K562 treated with DMSO at 1 percent for 24 hours (cell line): Measurements from ENCODE around the gene NAP1L4. TPM values are rescaled to one million over a fixed set of nuclear protein-coding genes. Genes with fewer than 3 reads are reported as not detected.

Experiments used
- total RNA-seq: library from RNA; unstranded; fragments of 300-600 nt; gene quantifications from 2 replicates; pipeline ENCODE4 v1.2.3, GENCODE V29; 2022; ENCODE audit warnings: low read depth; ENCODE audit not compliant: insufficient read depth

NAP1L4 gene, protein sequence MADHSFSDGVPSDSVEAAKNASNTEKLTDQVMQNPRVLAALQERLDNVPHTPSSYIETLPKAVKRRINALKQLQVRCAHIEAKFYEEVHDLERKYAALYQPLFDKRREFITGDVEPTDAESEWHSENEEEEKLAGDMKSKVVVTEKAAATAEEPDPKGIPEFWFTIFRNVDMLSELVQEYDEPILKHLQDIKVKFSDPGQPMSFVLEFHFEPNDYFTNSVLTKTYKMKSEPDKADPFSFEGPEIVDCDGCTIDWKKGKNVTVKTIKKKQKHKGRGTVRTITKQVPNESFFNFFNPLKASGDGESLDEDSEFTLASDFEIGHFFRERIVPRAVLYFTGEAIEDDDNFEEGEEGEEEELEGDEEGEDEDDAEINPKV
- total RNA-seq: 107 and 120 TPM in 2 replicates

DNA sequence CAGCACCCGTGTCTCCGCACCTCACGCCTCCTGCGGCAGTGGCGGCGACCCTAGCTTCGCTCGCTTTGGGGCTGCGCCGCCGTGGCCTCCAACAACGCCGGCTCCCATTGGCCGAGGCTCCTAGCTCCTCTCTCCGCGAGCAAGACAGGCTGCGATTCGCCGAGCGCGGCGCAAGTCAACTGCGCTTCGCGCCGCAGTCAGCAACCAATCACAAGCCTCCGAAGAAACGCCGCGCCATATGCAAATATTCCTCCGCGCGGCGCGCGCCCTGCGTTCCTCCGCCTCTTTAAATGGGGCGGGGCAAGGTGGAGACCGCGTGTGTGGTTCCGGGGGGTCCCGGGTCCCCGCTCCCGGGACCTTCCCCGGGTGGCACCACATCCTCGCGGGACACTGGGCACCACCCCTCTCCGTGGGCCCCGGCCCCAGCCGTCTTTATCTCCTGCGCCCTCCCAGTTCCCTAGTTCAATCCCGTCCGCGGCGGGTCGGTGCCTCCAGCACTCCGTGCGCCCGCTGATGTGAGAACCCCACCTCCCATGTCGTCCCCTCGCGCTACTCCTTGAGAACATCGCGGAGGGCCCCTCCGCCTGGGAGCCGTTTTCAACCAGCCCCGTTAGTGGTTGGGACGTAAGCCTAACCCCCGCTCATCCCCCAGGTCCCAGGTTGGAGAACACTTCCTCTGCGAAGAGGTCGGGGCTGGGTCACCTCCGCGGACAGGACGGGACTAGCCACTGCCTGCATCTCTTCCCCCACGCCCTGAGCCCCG lies at the start of gene NAP1L4:
Gene NAP1L4 (minus strand): TSS at position 96 of the 763 bp plus-strand sequence. CDS start 13,109 bp downstream, outside the sequence.

DNA sequence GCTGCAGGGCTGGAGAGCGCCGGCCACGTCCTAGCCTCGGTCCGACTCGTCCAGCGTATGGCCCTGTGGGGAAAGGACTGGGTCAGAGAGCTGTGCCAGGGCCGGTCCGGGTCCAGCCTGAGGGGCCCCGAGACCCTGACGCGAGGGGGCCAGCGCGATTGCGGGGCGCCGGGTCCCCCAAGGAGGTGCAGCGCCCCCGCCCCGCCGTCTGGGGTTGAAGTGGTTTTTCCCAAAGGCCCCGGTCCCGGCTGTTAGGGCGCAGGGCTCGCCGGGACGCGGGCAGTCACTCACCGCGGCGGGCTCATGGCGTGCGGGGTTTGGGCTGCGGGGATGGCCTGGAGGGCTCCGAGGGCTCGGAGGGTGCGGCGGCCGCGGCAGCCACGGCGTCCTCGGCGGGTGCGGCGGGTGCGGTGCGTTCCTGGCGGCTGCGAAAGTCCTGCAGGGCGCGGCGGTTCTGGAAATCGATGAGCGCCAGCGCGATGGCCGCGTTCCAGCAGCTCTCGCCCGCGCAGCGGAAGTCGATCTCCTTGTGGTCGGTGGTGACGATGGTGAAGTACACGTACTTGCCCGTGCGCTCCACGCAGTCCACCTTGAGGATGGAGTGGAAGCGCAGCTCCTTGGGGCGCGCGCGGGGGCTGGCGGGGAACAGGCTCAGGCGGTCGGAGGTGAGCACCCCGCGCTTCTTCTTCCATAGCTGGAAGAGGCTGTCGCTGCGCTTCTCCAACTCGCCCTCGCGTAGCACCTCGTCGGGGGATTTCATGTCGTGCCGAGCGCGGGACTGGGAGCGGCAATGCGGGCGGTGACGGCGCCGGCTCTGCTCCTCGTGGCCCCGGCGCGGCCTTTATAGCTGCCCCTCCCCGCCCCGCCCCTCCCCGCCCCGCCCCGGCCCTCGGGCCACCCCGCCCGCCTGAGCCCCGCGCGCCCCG lies 63.3 kb downstream of the NAP1L4 start, which contains the start of gene PHLDA2:
Gene PHLDA2 (minus strand): TSS at position 816 of the 926 bp plus-strand sequence. CDS start 56 bp downstream, at position 760.

Other genes with a start within 250 kb of the NAP1L4 start
- 11.6 and 15.2 TPM in 2 replicates for gene CDKN1C, start 106.6 kb downstream of the NAP1L4 start, total RNA-seq
- gene PHLDA2, start 62.9 kb downstream of the NAP1L4 start, total RNA-seq: 44.1 and 49.3 TPM in 2 replicates
- gene CARS1, start 65.1 kb upstream of the NAP1L4 start, total RNA-seq: 164 and 175 TPM in 2 replicates
- 10.1 and 11.7 TPM in 2 replicates for gene OSBPL5, start 173.0 kb upstream of the NAP1L4 start, total RNA-seq
- not detected in 2 replicates for gene MRGPRG, start 226.5 kb upstream of the NAP1L4 start, total RNA-seq
- not detected in 2 replicates for gene MRGPRE, start 240.1 kb upstream of the NAP1L4 start, total RNA-seq